Sigmoid colon (tissue), 7 donors: Measurements from ENCODE around the gene SLC35E1. TPM values are rescaled to one million over a fixed set of nuclear protein-coding genes. Genes with fewer than 3 reads are reported as not detected.

Experiments
- DNase-seq: peaks from one replicate; pipeline ENCODE4 v3.0.0-alpha.2; 2019
- H3K27ac ChIP-seq, 4 donors: fragments of 200-600 bp; sonication (generic); one replicate each; pipeline ENCODE4 v1.5.1; 2016 to 2019; ENCODE audit warnings: mild to moderate bottlenecking in 1 of 4
- H3K27me3 ChIP-seq, 3 donors: fragments of 200-600 bp; sonication (generic); one replicate each; pipeline ENCODE4 v1.5.1; 2019; ENCODE audit warnings: mild to moderate bottlenecking in 1 of 3
- H3K36me3 ChIP-seq, 4 donors: fragments of 200-600 bp; sonication (generic); one replicate each; pipeline ENCODE4 v1.5.1; 2016 to 2019
- H3K4me1 ChIP-seq, 4 donors: fragments of 200-600 bp; sonication (generic); one replicate each; pipeline ENCODE4 v1.5.1; 2017 to 2019
- H3K4me3 ChIP-seq, 4 donors: fragments of 200-600 bp; sonication (generic); one replicate each; pipeline ENCODE4 v1.5.1; 2017 to 2019; ENCODE audit warnings: mild to moderate bottlenecking in 2 of 4, moderate library complexity in 1 of 4
- H3K9me3 ChIP-seq, 4 donors: fragments of 200-600 bp in 3 of 4; sonication (generic) in 3 of 4; one replicate each; pipeline versions ENCODE4 v1.5.1 to v1.6.1; 2013 to 2019
- EP300 ChIP-seq, 4 donors: sonication (generic); formaldehyde crosslinking; IDR thresholded peaks; one replicate each; pipeline ENCODE4 v1.6.1; 2017; ENCODE audit warnings: antibody characterized with exemption in 4 of 4
- POLR2A ChIP-seq, 2 donors: fragments of 450-650 bp; IDR thresholded peaks; one replicate each; pipeline ENCODE4 v1.6.1; 2016; ENCODE audit warnings: antibody characterized with exemption in 2 of 2, mild to moderate bottlenecking in 2 of 2, moderate library complexity in 2 of 2
- POLR2AphosphoS5 ChIP-seq, 4 donors: sonication (generic); formaldehyde crosslinking; IDR thresholded peaks; one replicate each; pipeline ENCODE4 v1.6.1; 2017; ENCODE audit warnings: antibody characterized with exemption in 4 of 4
- WGBS, 2 donors: extraction: QIAGEN DNeasy Blood & Tissue Kit; methylation state at CpG; one replicate each; pipeline ENCODE4 v1.1.7; 2013; 5-methylcytosine and 5-hydroxymethylcytosine counted together
- intact Hi-C: fragments of 100-400 bp; cut with DNase I; formaldehyde crosslinking; loops from one replicate; pipeline ENCODE4 v1.15.1; 2023
- polyA plus RNA-seq, 3 donors: library from polyadenylated mRNA; stranded (reverse); fragments of 200-250 nt; gene quantifications; one replicate each; pipeline ENCODE4 v1.2.3, GENCODE V29; 2013
- total RNA-seq, 4 donors: library from RNA; depleted of rRNA; stranded (reverse); fragments of >200 nt; gene quantifications; one replicate each; pipeline ENCODE4 v1.1.0, GENCODE V29; 2016
- TF ChIP-seq, protein P1 (sequence below), 4 experiments: fragments of 450-650 bp in 3 of 4; fragments of 200-600 bp in 1 of 4; IDR thresholded peaks; one replicate each; pipeline ENCODE4 v1.5.1; 2016 to 2019; ENCODE audit warnings: antibody characterized with exemption in 4 of 4, mild to moderate bottlenecking in 3 of 4, moderate library complexity in 2 of 4
- donor health status: healthy with polysubstance abuse.
- donor health status: Bipolar disorder and iron deficiency.
- donor health status: healthy.

Gene SLC35E1
- total and polyA plus RNA-seq, 7 donors, result 9.7 to 27.4 (median 22.4) TPM

DNA sequence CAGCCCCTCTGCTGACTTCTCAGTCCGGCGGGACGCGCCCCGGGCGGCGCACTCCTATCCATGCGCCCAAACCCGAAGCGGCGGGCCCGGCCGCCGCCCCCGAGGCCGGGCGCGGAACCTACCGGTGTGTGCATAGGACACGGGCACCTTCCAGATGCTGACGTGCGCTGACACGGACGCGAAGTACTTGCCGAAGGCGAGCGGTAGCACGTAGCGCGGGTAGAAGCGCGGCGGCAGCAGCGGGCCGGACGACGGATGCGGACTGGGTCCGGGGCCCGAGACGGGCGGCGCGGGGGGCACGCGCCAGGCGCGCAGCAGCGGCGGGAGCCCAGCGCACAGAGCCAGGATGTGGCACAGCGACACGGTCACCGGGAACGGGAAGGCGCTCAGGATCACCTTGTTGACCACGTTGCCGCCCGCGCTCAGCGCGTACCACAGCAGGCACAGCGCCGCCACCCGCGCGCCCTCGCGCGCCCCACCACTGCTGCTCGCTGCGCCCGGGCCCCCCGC, 338 bp downstream of the SLC35E1 start:
- no peak for DNase-seq
- Histone ChIP-seq H3K9me3 (no peaks in the 10 kb centered on the region), H3K4me3 (peak overlapping the region; percentile 60 to 97 (median 81)), H3K27me3 (no peaks in the 10 kb centered on the region), H3K4me1 (peaks cover 0 to 44% (median 37%) of the 10 kb centered on the region in 4 donors), H3K36me3 (peaks cover 4 to 35% (median 22%) of the 10 kb centered on the region in 4 donors), H3K27ac (peak overlapping the region; percentile 74 to 92 (median 82))
- intact Hi-C loops, result loop anchor here (1.0 to 5.0 kb wide), 4 partner anchors 29 to 90 kb away; partner anchors contain the start of genes CHERP, MED26, SMIM7 and TMEM38A
- TF ChIP-seq POLR2AphosphoS5 (IDR thresholded peaks at IDR 0.05) (no peak), EP300 (IDR thresholded peaks at IDR 0.05) (no peak), POLR2A (IDR thresholded peaks at IDR 0.05) (no peak)
- TF ChIP-seq, protein P1, sequence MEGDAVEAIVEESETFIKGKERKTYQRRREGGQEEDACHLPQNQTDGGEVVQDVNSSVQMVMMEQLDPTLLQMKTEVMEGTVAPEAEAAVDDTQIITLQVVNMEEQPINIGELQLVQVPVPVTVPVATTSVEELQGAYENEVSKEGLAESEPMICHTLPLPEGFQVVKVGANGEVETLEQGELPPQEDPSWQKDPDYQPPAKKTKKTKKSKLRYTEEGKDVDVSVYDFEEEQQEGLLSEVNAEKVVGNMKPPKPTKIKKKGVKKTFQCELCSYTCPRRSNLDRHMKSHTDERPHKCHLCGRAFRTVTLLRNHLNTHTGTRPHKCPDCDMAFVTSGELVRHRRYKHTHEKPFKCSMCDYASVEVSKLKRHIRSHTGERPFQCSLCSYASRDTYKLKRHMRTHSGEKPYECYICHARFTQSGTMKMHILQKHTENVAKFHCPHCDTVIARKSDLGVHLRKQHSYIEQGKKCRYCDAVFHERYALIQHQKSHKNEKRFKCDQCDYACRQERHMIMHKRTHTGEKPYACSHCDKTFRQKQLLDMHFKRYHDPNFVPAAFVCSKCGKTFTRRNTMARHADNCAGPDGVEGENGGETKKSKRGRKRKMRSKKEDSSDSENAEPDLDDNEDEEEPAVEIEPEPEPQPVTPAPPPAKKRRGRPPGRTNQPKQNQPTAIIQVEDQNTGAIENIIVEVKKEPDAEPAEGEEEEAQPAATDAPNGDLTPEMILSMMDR (IDR thresholded peaks at IDR 0.05), result no peak
- WGBS, 2 donors, result 1% methylated on average over 75 of the region's 75 CpGs

DNA sequence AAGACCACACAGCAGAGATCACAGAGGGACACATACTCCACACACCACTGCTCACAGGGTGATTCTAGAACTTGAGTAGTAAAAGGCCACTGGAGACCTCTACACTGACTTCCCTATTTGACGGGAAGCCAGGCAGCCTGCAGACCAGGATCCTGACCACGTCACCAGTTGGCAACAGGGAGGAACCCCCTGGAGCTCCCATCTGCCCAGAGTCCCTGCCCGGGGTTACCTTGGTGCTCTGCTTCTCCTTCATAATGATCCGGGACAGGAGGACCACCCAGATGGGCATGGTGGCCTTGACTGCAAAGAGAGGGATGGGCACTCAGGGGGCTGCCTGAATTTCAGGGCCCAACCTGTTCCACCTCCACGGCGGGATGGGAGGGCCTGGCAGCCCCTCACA, 932 bp downstream of the SLC35E1 start:
- intact Hi-C loops, result loop anchor here (2.0 to 5.0 kb wide), 3 partner anchors 28 to 91 kb away; partner anchors contain the start of genes CHERP, SMIM7 and TMEM38A

DNA sequence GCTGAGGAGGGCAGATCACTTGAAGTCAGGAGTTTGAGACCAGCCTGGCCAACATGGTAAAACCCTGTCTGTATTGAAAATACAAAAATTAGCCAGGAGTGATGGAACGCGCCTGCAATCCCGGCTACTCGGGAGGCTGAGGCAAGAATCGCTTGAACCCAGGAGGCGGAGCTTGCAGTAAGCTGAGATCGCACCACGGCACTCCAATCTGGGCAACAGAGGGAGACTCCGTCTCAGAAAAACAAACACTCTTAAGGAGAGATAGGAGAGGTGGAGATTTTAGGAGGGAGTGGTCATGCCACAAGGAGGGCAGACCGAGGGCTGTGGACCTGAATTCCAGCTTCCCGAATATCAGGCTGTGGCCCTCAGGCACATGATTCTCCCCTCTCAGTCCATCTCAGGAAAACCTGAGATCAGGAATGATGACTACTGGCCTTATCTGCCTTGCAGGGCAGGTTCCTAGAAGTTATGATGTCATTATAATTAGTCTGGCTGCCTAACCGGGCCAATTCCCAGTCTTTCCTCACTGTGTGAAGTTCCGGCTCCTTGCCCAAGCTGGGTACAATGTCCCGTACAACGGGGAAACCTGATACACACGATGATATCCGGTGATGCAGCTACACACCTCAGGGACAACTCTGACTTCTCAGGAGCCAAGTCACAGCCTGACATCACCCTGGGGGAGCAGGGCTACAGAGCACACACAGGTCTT, 2.5 kb downstream of the SLC35E1 start:
- H3K27ac ChIP-seq, result no peak overlapping the region
- peaks cover 0 to 37% (median 21%) of the 10 kb centered on the region in 4 donors for H3K36me3 ChIP-seq
- H3K27me3 ChIP-seq, result no peaks in the 10 kb centered on the region
- H3K4me1 ChIP-seq, result peaks cover 0 to 42% (median 36%) of the 10 kb centered on the region in 4 donors
- 90 to 95% methylated on average over 17 of the region's 17 CpGs for WGBS, 2 donors
- H3K9me3 ChIP-seq, result no peaks in the 10 kb centered on the region
- TF ChIP-seq EP300 (IDR thresholded peaks at IDR 0.05) (no peak), POLR2A (IDR thresholded peaks at IDR 0.05) (no peak)
- TF ChIP-seq, protein P1 (IDR thresholded peaks at IDR 0.05), result no peak
- no peak overlapping the region for H3K4me3 ChIP-seq
- intact Hi-C loops, result loop anchor here (2.0 to 5.0 kb wide), 3 partner anchors 27 to 93 kb away; partner anchors contain the start of genes CHERP, SMIM7 and TMEM38A
- DNase-seq, result no peak

More for the DNA sequence above, 932 bp downstream of the SLC35E1 start:
- peak overlapping the region; percentile 60 to 97 (median 81) for H3K4me3 ChIP-seq
- H3K36me3 ChIP-seq, result peaks cover 0 to 35% (median 22%) of the 10 kb centered on the region in 4 donors
- H3K27me3 ChIP-seq, result no peaks in the 10 kb centered on the region
- H3K4me1 ChIP-seq, result peaks cover 0 to 44% (median 37%) of the 10 kb centered on the region in 4 donors
- no peak for DNase-seq
- TF ChIP-seq EP300 (IDR thresholded peaks at IDR 0.05) (no peak), POLR2A (IDR thresholded peaks at IDR 0.05) (no peak)
- 15 to 19% methylated on average over 6 of the region's 6 CpGs for WGBS, 2 donors
- H3K9me3 ChIP-seq, result no peaks in the 10 kb centered on the region
- H3K27ac ChIP-seq, result peak overlapping the region; percentile 74 to 92 (median 82)

DNA sequence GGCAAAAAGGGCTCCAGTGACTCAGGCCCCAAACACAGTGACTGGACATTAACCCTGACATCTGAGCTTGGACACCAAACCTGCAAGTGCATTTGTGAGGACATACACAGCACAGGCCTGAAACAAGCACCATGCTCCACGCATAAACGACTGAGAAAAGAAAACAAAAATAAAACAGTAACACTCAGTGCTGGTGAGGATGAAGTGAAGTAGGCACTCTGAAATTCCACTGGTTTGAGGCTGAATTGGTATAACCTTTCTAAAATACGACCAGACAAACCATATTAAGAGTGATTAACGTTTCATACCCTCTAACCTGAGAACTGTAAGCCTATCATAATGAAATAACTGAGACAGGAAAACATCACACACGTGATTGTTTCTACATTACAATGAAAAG, 5.5 kb downstream of the SLC35E1 start:
- Histone ChIP-seq H3K27ac (no peak overlapping the region), H3K4me1 (peaks cover 0 to 22% (median 15%) of the 10 kb centered on the region in 4 donors), H3K4me3 (no peak overlapping the region), H3K36me3 (peaks cover 0 to 67% (median 34%) of the 10 kb centered on the region in 4 donors), H3K27me3 (no peaks in the 10 kb centered on the region), H3K9me3 (no peaks in the 10 kb centered on the region)
- TF ChIP-seq POLR2AphosphoS5 (IDR thresholded peaks at IDR 0.05) (no peak), POLR2A (IDR thresholded peaks at IDR 0.05) (no peak), EP300 (IDR thresholded peaks at IDR 0.05) (no peak)
- TF ChIP-seq, protein P1 (IDR thresholded peaks at IDR 0.05), result no peak
- DNase-seq, result no peak
- WGBS, 2 donors, result 94% methylated on average over 5 of the region's 5 CpGs
- intact Hi-C loops, result no loop called here

DNA sequence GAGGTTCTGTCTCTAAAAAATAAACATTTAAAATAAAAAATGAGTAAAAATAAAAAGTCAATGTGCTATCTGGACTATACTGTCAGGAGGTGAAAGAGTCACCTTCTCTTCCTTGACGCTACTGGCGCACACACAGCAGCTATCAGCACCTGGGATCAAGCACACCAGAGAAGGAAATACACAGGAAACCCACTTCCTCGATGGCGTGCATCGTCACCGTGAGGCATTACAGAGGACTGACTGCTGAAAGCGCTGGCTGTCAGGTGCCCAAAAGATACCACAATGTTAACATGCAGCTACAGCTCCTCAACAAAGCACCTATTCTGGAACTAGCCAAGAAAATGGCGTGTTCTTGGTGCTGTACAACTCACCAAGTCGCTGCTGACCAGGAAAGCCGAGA, 6.1 kb downstream of the SLC35E1 start:
- TF ChIP-seq POLR2AphosphoS5 (IDR thresholded peaks at IDR 0.05) (no peak), EP300 (IDR thresholded peaks at IDR 0.05) (no peak), POLR2A (IDR thresholded peaks at IDR 0.05) (no peak)
- TF ChIP-seq, protein P1 (IDR thresholded peaks at IDR 0.05), result no peak
- Histone ChIP-seq H3K4me1 (peaks cover 0 to 17% (median 10%) of the 10 kb centered on the region in 4 donors), H3K27me3 (no peaks in the 10 kb centered on the region), H3K36me3 (peaks cover 0 to 73% (median 37%) of the 10 kb centered on the region in 4 donors), H3K4me3 (no peak overlapping the region), H3K27ac (no peak overlapping the region), H3K9me3 (no peaks in the 10 kb centered on the region)
- no peak for DNase-seq
- intact Hi-C loops, result no loop called here
- WGBS, 2 donors, result 49 to 87% methylated on average over 10 of the region's 10 CpGs
